ENCODE measurements around the gene PGLYRP1. TPM values are rescaled to one million over a fixed set of nuclear protein-coding genes. Genes with fewer than 3 reads are reported as not detected.
A peak's percentile ranks its signal among the peaks of the same experiment; 100 is the strongest.

PGLYRP1 gene
- total RNA-seq, 1 experiment from 2014 or later = not detected

GRCh38 chr19:45994998-45995714 lies 27.7 kb downstream of the PGLYRP1 start, which contains the start of gene CCDC61:
Gene CCDC61 (plus strand): TSS chr19:45995467. CDS start chr19:46003019, 7,552 bp downstream.
- Histone ChIP-seq H4K20me1 (ENCODE audit: low read length) (no peaks in the 10 kb centered on the region), H3K4me3 (ENCODE audit: low read length) (peak within 1 kb of the TSS; percentile 95), H3K27me3 (ENCODE audit: low read length) (no peaks in the 10 kb centered on the region), H3K9me2 (replicated peaks; ENCODE audit: low read length) (no peaks in the 10 kb centered on the region), H3K9ac (ENCODE audit: low read length) (peak within 1 kb of the TSS; percentile 91), H3K4me2 (ENCODE audit: low read length) (peak within 1 kb of the TSS; percentile 85), H3K79me2 (ENCODE audit: low read length) (peaks cover 10% of the 10 kb centered on the region; the same call in 1 of the 2 replicates), H3F3A (ENCODE audit: low read length, unreplicated experiment) (no peaks in the 10 kb centered on the region), H3K36me3 (ENCODE audit: low read depth, low read length) (no peaks in the 10 kb centered on the region), H2AFZ (ENCODE audit: low read length) (peak within 1 kb of the TSS; percentile 97), H3K4me1 (ENCODE audit: insufficient read depth, low read length) (no peaks in the 10 kb centered on the region; the same call in 1 of the 2 replicates), H3K27ac (ENCODE audit: low read length) (no peak within 1 kb of the TSS), H3K9me3 (ENCODE audit: low read length) (no peaks in the 10 kb centered on the region)
- ATAC-seq = peak; percentile 97
- intact Hi-C loops (cut with micrococcal nuclease) = loop anchor here (10.0 kb wide), 1 partner anchor 70 kb away; no protein-coding TSS in a partner anchor
- BruUV-seq (replicated peaks) = no TSS peak
- ChIA-PET CTCF (interaction anchor here (0.7 kb wide), 1 partner anchor 14 kb away, joined by 3 read pairs; no protein-coding TSS in a partner anchor), POLR2A (ENCODE audit: unreplicated experiment) (interaction anchor here (0.6 kb wide), 2 partner anchors 79 to 92 kb away, joined by 4 to 12 read pairs; no protein-coding TSS in a partner anchor)
- TF ChIP-seq, protein P1, sequence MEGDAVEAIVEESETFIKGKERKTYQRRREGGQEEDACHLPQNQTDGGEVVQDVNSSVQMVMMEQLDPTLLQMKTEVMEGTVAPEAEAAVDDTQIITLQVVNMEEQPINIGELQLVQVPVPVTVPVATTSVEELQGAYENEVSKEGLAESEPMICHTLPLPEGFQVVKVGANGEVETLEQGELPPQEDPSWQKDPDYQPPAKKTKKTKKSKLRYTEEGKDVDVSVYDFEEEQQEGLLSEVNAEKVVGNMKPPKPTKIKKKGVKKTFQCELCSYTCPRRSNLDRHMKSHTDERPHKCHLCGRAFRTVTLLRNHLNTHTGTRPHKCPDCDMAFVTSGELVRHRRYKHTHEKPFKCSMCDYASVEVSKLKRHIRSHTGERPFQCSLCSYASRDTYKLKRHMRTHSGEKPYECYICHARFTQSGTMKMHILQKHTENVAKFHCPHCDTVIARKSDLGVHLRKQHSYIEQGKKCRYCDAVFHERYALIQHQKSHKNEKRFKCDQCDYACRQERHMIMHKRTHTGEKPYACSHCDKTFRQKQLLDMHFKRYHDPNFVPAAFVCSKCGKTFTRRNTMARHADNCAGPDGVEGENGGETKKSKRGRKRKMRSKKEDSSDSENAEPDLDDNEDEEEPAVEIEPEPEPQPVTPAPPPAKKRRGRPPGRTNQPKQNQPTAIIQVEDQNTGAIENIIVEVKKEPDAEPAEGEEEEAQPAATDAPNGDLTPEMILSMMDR (conservative IDR thresholded peaks at IDR 0.05; ENCODE audit: low read depth, low read length) = no peak
- TF ChIP-seq EZH2phosphoT487 (IDR thresholded peaks at IDR 0.05; ENCODE audit: borderline replicate concordance, low read length) = no peak
- no peak for TF ChIP-seq EZH2 (IDR thresholded peaks at IDR 0.05; ENCODE audit: low read length, unreplicated experiment)
- DNase-seq = peak; percentile 99

DNA sequence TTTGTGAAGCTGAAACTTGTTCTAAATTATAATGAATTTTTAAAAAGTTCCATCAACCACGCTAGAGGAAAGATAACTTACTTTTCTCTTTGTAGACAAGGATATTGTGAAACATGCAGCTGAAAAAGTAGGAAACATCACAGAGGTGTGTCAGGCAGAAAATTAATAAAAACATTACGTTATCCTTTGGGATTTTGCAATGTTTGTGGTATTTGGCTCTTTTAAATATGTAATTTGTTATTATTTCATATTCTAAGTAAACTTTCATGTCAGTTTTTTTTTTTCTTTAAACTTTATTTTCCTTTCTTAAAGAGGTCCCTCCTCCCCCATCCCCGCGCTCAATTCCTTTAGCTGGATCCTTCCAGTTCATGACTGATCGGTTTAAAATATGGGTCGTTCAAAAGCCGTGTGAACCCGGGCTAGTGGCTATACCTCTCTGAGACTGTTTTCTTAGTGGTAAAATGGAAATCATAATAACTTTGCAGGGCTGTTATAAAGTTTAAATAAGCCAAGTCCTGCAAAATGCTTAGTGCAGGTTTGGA lies 28.3 kb downstream of the PGLYRP1 start:
- Histone ChIP-seq H3K27ac (ENCODE audit: low read length) (no peak overlapping the region), H4K20me1 (ENCODE audit: low read length) (no peaks in the 10 kb centered on the region), H3K9ac (ENCODE audit: low read length) (peak overlapping the region; percentile 53), H3K9me3 (ENCODE audit: low read length) (no peaks in the 10 kb centered on the region), H3K79me2 (ENCODE audit: low read length) (peaks cover 10% of the 10 kb centered on the region; the same call in 1 of the 2 replicates), H3K4me1 (ENCODE audit: insufficient read depth, low read length) (no peaks in the 10 kb centered on the region; the same call in 1 of the 2 replicates), H3K27me3 (ENCODE audit: low read length) (no peaks in the 10 kb centered on the region), H3K9me2 (replicated peaks; ENCODE audit: low read length) (no peaks in the 10 kb centered on the region), H3K4me3 (ENCODE audit: low read length) (peak overlapping the region; percentile 75), H3K36me3 (ENCODE audit: low read depth, low read length) (no peaks in the 10 kb centered on the region), H3F3A (ENCODE audit: low read length, unreplicated experiment) (no peaks in the 10 kb centered on the region), H3K4me2 (ENCODE audit: low read length) (peak overlapping the region; percentile 83), H2AFZ (ENCODE audit: low read length) (peak overlapping the region; percentile 97)
- DNase-seq (no peak), ATAC-seq (peak; percentile 30)
- ChIA-PET CTCF (interaction anchor here (0.5 kb wide), 1 partner anchor 25 kb away, joined by 6 read pairs; no protein-coding TSS in a partner anchor), POLR2A (ENCODE audit: unreplicated experiment) (interaction anchor here (0.6 kb wide), 3 partner anchors 11 to 91 kb away, joined by 3 to 12 read pairs (median 4); no protein-coding TSS in a partner anchor)
- BruUV-seq (replicated peaks) = TSS peak; percentile 44
- no peak for TF ChIP-seq EZH2 (IDR thresholded peaks at IDR 0.05; ENCODE audit: low read length, unreplicated experiment)
- TF ChIP-seq, protein P1 (conservative IDR thresholded peaks at IDR 0.05; ENCODE audit: low read depth, low read length) = no peak
- no peak for TF ChIP-seq EZH2phosphoT487 (IDR thresholded peaks at IDR 0.05; ENCODE audit: borderline replicate concordance, low read length)
- intact Hi-C loops (cut with micrococcal nuclease) = loop anchor here (10.0 kb wide), 1 partner anchor 70 kb away; no protein-coding TSS in a partner anchor
